Liver (tissue), 9 donors: Measurements from ENCODE around the gene PPP4R3A. TPM values are rescaled to one million over a fixed set of nuclear protein-coding genes. Genes with fewer than 3 reads are reported as not detected.
"Not testable (repeated sequence)": the region's sequence is repeated elsewhere in the genome, so short reads cannot be mapped to it uniquely, and the experiment has no call there.

Source experiments
- DNase-seq: peaks from one replicate; pipeline ENCODE4 v3.0.0-alpha.2; 2017; ENCODE audit warnings: low spot score
- H3K27ac ChIP-seq, 2 donors: one replicate each; pipeline ENCODE4 v1.7.0; 2013; ENCODE audit warnings: inconsistent platforms in 2 of 2, low read length in 2 of 2, control low read depth in 1 of 2, low read depth in 1 of 2, mild to moderate bottlenecking in 1 of 2
- H3K27me3 ChIP-seq, 4 donors: one replicate each; pipeline versions ENCODE4 v1.6.1 to v1.7.0; 2013; ENCODE audit warnings: low read length in 3 of 4, inconsistent platforms in 1 of 4, mild to moderate bottlenecking in 1 of 4, moderate library complexity in 1 of 4; ENCODE audit not compliant: control insufficient read depth in 4 of 4, insufficient read depth in 4 of 4
- H3K36me3 ChIP-seq, 4 donors: one replicate each; pipeline versions ENCODE4 v1.6.1 to v1.7.0; 2013; ENCODE audit warnings: low read length in 3 of 4, mild to moderate bottlenecking in 3 of 4, low read depth in 1 of 4, moderate library complexity in 1 of 4; ENCODE audit not compliant: control insufficient read depth in 4 of 4, insufficient read depth in 3 of 4
- H3K4me1 ChIP-seq, 4 donors: one replicate each; pipeline versions ENCODE4 v1.6.1 to v1.7.0; 2013; ENCODE audit warnings: low read length in 3 of 4, mild to moderate bottlenecking in 3 of 4, moderate library complexity in 1 of 4; ENCODE audit not compliant: control insufficient read depth in 4 of 4, insufficient read depth in 4 of 4
- H3K4me3 ChIP-seq, 3 donors: one replicate each; pipeline versions ENCODE4 v1.6.1 to v1.7.0; 2013; ENCODE audit warnings: low read length in 3 of 3, control low read depth in 1 of 3, low read depth in 1 of 3, mild to moderate bottlenecking in 1 of 3
- H3K9ac ChIP-seq, 2 donors: one replicate each; pipeline ENCODE4 v1.7.0; 2013; ENCODE audit warnings: low read length in 2 of 2, mild to moderate bottlenecking in 2 of 2, moderate library complexity in 2 of 2, control low read depth in 1 of 2, low read depth in 1 of 2
- H3K9me3 ChIP-seq, 4 donors: one replicate each; pipeline versions ENCODE4 v1.6.1 to v1.7.0; 2013; ENCODE audit warnings: low read length in 3 of 4; ENCODE audit not compliant: control insufficient read depth in 4 of 4
- EGR1 ChIP-seq, 2 donors: IDR thresholded peaks; 2 replicates each; pipeline ENCODE4 v1.6.1; 2016 to 2018; ENCODE audit warnings: antibody characterized with exemption in 2 of 2, low read depth in 2 of 2
- GABPA ChIP-seq, 2 donors: IDR thresholded peaks in 1 of 2; conservative IDR thresholded peaks in 1 of 2; 2 replicates each; pipeline ENCODE4 v1.6.1; 2016; ENCODE audit warnings: antibody characterized with exemption in 2 of 2, mild to moderate bottlenecking in 1 of 2, moderate library complexity in 1 of 2
- HNF4A ChIP-seq, 2 donors: conservative IDR thresholded peaks; 2 replicates each; pipeline ENCODE4 v1.6.1; 2016; ENCODE audit warnings: antibody characterized with exemption in 2 of 2, mild to moderate bottlenecking in 2 of 2
- JUND ChIP-seq, 2 donors: IDR thresholded peaks; 2 replicates each; pipeline ENCODE4 v1.6.1; 2016; ENCODE audit warnings: antibody characterized with exemption in 2 of 2
- NR2F2 ChIP-seq: IDR thresholded peaks from 2 replicates; pipeline ENCODE4 v1.6.1; 2016; ENCODE audit warnings: antibody characterized with exemption
- RAD21 ChIP-seq, 2 donors: IDR thresholded peaks; 2 replicates each; pipeline ENCODE4 v1.6.1; 2016; ENCODE audit warnings: antibody characterized with exemption in 2 of 2, mild to moderate bottlenecking in 2 of 2
- RXRA ChIP-seq, 2 donors: IDR thresholded peaks; 2 replicates each; pipeline ENCODE4 v1.6.1; 2017 to 2018; ENCODE audit warnings: antibody characterized with exemption in 2 of 2, mild to moderate bottlenecking in 1 of 2
- SP1 ChIP-seq: IDR thresholded peaks from 2 replicates; pipeline ENCODE4 v1.6.1; 2018; ENCODE audit warnings: antibody characterized with exemption, mild to moderate bottlenecking
- YY1 ChIP-seq: IDR thresholded peaks from 2 replicates; pipeline ENCODE4 v1.6.1; 2016; ENCODE audit warnings: antibody characterized with exemption, mild to moderate bottlenecking
- WGBS: extraction: QIAGEN DNeasy Blood & Tissue Kit; methylation state at CpG from one replicate; pipeline ENCODE4 v1.1.7; 2013; 5-methylcytosine and 5-hydroxymethylcytosine counted together
- polyA plus RNA-seq, 2 donors: library from polyadenylated mRNA; stranded (reverse) in 1 of 2; unstranded in 1 of 2; fragments of 200-250 nt in 1 of 2; fragments of >200 nt in 1 of 2; fragmentation: Nextera tagmentation in 1 of 2; extraction: Ambion mirVana in 1 of 2; gene quantifications; one replicate each; pipeline versions ENCODE4 v1.2.1 to v1.2.3, GENCODE V29; 2013 to 2015
- total RNA-seq, 2 donors: library from RNA; depleted of rRNA; stranded (reverse); fragments of >200 nt; gene quantifications; one replicate each; pipeline ENCODE4 v1.2.3, GENCODE V29; 2014
- TF ChIP-seq, protein P1 (sequence below): IDR thresholded peaks from 2 replicates; pipeline ENCODE4 v1.6.1; 2016; ENCODE audit warnings: antibody characterized with exemption
- TF ChIP-seq, protein P2 (sequence below): IDR thresholded peaks from 2 replicates; pipeline ENCODE4 v1.6.1; 2016; ENCODE audit warnings: antibody characterized with exemption
- donor health status: healthy.
- donor health status: healthy.
- donor health status: healthy.
- donor health status: healthy.
- donor health status: healthy.

PPP4R3A gene
- total and polyA plus RNA-seq, 4 donors = 18.7 to 63.3 (median 42.5) TPM

DNA sequence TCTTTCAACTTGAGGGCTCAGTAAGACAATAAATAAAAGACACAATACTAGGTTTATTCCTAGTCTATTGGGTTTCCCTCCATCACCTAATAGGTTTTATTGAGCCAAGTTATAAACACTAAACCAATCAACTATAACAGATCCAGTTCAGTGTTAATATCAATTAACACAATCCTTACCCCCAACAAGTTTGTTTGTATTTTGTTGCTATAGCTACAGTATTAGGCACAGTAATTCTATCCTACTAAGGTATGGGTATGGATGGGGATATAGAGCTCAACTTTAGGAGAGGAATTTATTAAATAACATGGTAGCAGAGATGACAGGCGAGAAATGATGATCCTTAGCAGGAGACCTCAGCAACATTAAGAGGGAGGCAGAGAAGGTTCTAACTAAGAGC is 13.3 kb downstream of the PPP4R3A start (continued):
- no peak for TF ChIP-seq HNF4A (conservative IDR thresholded peaks at IDR 0.05)
- TF ChIP-seq SP1 = no peak
- no peak for TF ChIP-seq RXRA (IDR thresholded peaks at IDR 0.05)
- TF ChIP-seq, protein P1, sequence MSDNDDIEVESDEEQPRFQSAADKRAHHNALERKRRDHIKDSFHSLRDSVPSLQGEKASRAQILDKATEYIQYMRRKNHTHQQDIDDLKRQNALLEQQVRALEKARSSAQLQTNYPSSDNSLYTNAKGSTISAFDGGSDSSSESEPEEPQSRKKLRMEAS = no peak
- no peak for TF ChIP-seq RAD21 (IDR thresholded peaks at IDR 0.05)

DNA sequence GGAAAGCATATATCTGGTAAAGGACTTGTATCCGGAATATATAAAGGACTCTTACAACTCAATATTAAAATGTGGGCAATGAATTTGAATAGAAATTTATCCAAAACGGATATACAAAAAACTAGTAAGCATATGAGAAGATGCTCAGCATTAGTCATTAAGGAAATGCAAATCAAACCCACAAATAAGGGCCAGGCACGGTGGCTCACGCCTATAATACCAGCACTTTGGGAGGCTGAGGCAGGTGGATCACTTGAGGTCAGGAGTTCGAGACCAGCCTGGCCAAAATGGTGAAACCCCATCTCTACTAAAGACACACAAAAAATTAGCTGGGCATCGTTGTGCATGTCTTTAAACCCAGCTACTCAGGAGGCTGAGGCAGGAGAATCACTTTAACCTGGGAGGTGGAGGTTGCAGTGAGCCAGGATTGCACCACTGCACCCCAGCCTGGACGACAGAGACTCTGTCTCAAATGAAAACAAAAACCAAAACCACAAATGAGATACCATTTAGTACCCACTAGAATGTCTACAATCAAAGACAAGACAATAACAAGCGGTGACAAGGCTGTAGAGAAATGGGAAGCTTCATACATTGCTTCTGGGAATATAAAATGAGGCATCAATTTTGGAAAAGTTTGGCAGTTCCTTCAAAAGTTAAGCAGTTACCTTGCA is 15.6 kb downstream of the PPP4R3A start:
- H3K4me3 ChIP-seq = not testable (repeated sequence)
- 74% methylated on average over 8 of the region's 8 CpGs for WGBS

DNA sequence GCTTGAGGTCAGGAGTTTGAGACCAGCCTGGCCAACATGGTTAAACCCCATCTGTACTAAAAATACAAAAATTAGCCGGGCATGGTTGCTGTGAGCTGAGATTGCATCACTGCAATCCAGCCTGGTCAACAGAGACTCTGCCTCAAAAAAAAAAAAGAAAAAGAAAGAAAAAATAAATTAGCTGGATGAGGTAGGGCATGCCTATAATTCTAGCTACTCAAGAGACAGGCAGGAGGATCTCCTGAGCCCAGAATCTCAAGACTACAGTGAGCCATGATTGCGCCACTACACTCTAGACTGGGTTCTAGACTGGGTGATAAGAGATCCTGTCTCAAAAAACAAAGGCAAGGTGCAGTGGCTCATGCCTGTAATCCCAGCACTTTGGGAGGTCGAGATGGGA is 16.9 kb downstream of the PPP4R3A start:
- Histone ChIP-seq H3K4me3 (no peak overlapping the region), H3K9me3 (no peaks in the 10 kb centered on the region), H3K27me3 (no peaks in the 10 kb centered on the region), H3K4me1 (peaks cover 9 to 42% (median 35%) of the 10 kb centered on the region in 4 donors), H3K36me3 (peaks cover 3 to 10% (median 9%) of the 10 kb centered on the region in 4 donors), H3K27ac (no peak overlapping the region), H3K9ac (no peak overlapping the region)
- WGBS = 62% methylated on average over 3 of the region's 3 CpGs
- no peak for DNase-seq
- TF ChIP-seq JUND (IDR thresholded peaks at IDR 0.05) (no peak), RXRA (IDR thresholded peaks at IDR 0.05) (no peak)
- TF ChIP-seq, protein P1 = no peak
- TF ChIP-seq, protein P2, sequence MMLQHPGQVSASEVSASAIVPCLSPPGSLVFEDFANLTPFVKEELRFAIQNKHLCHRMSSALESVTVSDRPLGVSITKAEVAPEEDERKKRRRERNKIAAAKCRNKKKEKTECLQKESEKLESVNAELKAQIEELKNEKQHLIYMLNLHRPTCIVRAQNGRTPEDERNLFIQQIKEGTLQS = peak; percentile 50

More for the DNA sequence above, 15.6 kb downstream of the PPP4R3A start:
- not testable (repeated sequence) for DNase-seq, H3K9me3 ChIP-seq, H3K9ac ChIP-seq, H3K27me3 ChIP-seq, H3K36me3 ChIP-seq
- peaks cover 9 to 42% (median 35%) of the 10 kb centered on the region in 4 donors for H3K4me1 ChIP-seq
- H3K27ac ChIP-seq = peak overlapping the region; percentile 41 to 62

DNA sequence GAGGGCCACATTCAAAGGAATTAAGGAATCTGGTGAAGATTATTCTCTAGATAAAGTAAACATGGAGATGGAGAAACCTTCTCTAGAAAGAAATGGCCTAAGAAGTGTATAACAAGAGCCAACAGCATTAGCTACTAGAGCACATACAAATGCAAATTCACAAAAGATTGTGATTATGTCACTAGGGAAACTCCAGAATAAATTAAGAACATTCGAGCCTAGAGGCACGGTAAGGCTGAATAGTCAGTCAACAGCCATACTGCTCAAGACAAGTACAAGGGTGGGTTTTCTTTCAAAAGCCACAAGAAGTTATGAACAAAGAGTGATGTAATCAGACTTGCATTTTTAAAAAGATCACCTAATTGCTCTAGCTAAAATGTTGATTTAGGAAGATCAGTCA is 25.4 kb downstream of the PPP4R3A start:
- Histone ChIP-seq H3K9ac (no peak overlapping the region), H3K4me1 (peaks cover 4 to 29% (median 22%) of the 10 kb centered on the region in 4 donors), H3K9me3 (no peaks in the 10 kb centered on the region), H3K36me3 (peaks cover 4 to 42% (median 27%) of the 10 kb centered on the region in 4 donors), H3K27me3 (no peaks in the 10 kb centered on the region), H3K4me3 (no peak overlapping the region), H3K27ac (no peak overlapping the region)
- no peak for DNase-seq
- TF ChIP-seq GABPA (IDR thresholded peaks at IDR 0.05 in 1 of 2, conservative IDR thresholded peaks at IDR 0.05 in 1 of 2) (no peak), EGR1 (IDR thresholded peaks at IDR 0.05; ENCODE audit: low read depth in 2 of 2) (no peak), YY1 (no peak), NR2F2 (no peak)
- TF ChIP-seq, protein P2 = no peak
- TF ChIP-seq, protein P1 = no peak
- 83% methylated on average over 2 of the region's 2 CpGs for WGBS
